HEK293 (cell line): ENCODE data around the gene GMPS.

ENCODE experiments used
- AEBP2 ChIP-seq: fragments of 450-650 bp; formaldehyde crosslinking; IDR thresholded peaks from 2 replicates; pipeline ENCODE4 v1.5.1; 2016; ENCODE audit warnings: missing biosample characterization, missing genetic modification characterization, borderline replicate concordance
- HIC1 ChIP-seq: fragments of 450-650 bp; formaldehyde crosslinking; IDR thresholded peaks from 2 replicates; pipeline ENCODE4 v1.5.1; 2016; ENCODE audit warnings: missing biosample characterization, missing genetic modification characterization
- HOXC10 ChIP-seq: sonication (generic); formaldehyde crosslinking; IDR thresholded peaks from 2 replicates; pipeline ENCODE4 v1.8.1; 2023; ENCODE audit warnings: mild to moderate bottlenecking, missing genetic modification reagents
- SCRT1 ChIP-seq: fragments of 450-650 bp; formaldehyde crosslinking; IDR thresholded peaks from 2 replicates; pipeline ENCODE4 v1.5.1; 2016; ENCODE audit warnings: missing biosample characterization, missing genetic modification characterization, borderline replicate concordance
- ZBTB21 ChIP-seq: fragments of 450-650 bp; formaldehyde crosslinking; IDR thresholded peaks from 2 replicates; pipeline ENCODE4 v1.5.1; 2017; ENCODE audit warnings: missing biosample characterization, missing genetic modification characterization
- ZFP69B ChIP-seq: fragments of 450-650 bp; formaldehyde crosslinking; IDR thresholded peaks from 2 replicates; pipeline ENCODE4 v1.5.1; 2016; ENCODE audit warnings: missing biosample characterization, missing genetic modification characterization
- ZNF121 ChIP-seq: fragments of 450-650 bp; formaldehyde crosslinking; IDR thresholded peaks from 2 replicates; pipeline ENCODE4 v1.5.1; 2016; ENCODE audit warnings: missing biosample characterization, missing genetic modification characterization
- ZNF266 ChIP-seq: fragments of 450-650 bp; formaldehyde crosslinking; IDR thresholded peaks from 2 replicates; pipeline ENCODE4 v1.5.1; 2016; ENCODE audit warnings: missing biosample characterization, missing genetic modification characterization, low read depth
- ZNF324 ChIP-seq: fragments of 450-650 bp; formaldehyde crosslinking; IDR thresholded peaks from 2 replicates; pipeline ENCODE4 v1.5.1; 2016; ENCODE audit warnings: missing biosample characterization, missing genetic modification characterization
- ZNF354C ChIP-seq: fragments of 450-650 bp; formaldehyde crosslinking; IDR thresholded peaks from 2 replicates; pipeline ENCODE4 v1.5.1; 2016; ENCODE audit warnings: missing biosample characterization, missing genetic modification characterization, low read depth, borderline replicate concordance
- ZNF423 ChIP-seq: fragments of 450-650 bp; formaldehyde crosslinking; IDR thresholded peaks from 2 replicates; pipeline ENCODE4 v1.5.1; 2016; ENCODE audit warnings: missing biosample characterization, missing genetic modification characterization
- ZNF473 ChIP-seq: fragments of 450-650 bp; formaldehyde crosslinking; IDR thresholded peaks from 2 replicates; pipeline ENCODE4 v1.5.1; 2017; ENCODE audit warnings: missing biosample characterization, missing genetic modification characterization
- ZNF501 ChIP-seq: fragments of 450-650 bp; formaldehyde crosslinking; IDR thresholded peaks from 2 replicates; pipeline ENCODE4 v1.5.1; 2016; ENCODE audit warnings: missing biosample characterization, missing genetic modification characterization
- ZNF544 ChIP-seq: fragments of 450-650 bp; formaldehyde crosslinking; IDR thresholded peaks from 2 replicates; pipeline ENCODE4 v1.5.0; 2017; ENCODE audit warnings: missing biosample characterization, missing genetic modification characterization
- ZNF623 ChIP-seq: fragments of 450-650 bp; formaldehyde crosslinking; IDR thresholded peaks from 2 replicates; pipeline ENCODE4 v1.5.1; 2016; ENCODE audit warnings: missing biosample characterization, missing genetic modification characterization
- ZNF624 ChIP-seq: fragments of 450-650 bp; formaldehyde crosslinking; IDR thresholded peaks from 2 replicates; pipeline ENCODE4 v1.5.1; 2017; ENCODE audit warnings: missing biosample characterization, missing genetic modification characterization
- ZNF660 ChIP-seq: fragments of 450-650 bp; IDR thresholded peaks from 2 replicates; pipeline ENCODE4 v1.5.1; 2018; ENCODE audit warnings: missing biosample characterization, mild to moderate bottlenecking, missing genetic modification characterization
- ZNF776 ChIP-seq: fragments of 450-650 bp; formaldehyde crosslinking; IDR thresholded peaks from 2 replicates; pipeline ENCODE4 v1.5.0; 2017; ENCODE audit warnings: missing biosample characterization, missing genetic modification characterization, borderline replicate concordance
- ZNF785 ChIP-seq: fragments of 450-650 bp; formaldehyde crosslinking; IDR thresholded peaks from 2 replicates; pipeline ENCODE4 v1.5.1; 2016; ENCODE audit warnings: missing biosample characterization, missing genetic modification characterization
- ZNF791 ChIP-seq: fragments of 450-650 bp; formaldehyde crosslinking; IDR thresholded peaks from 2 replicates; pipeline ENCODE4 v1.5.1; 2016; ENCODE audit warnings: missing biosample characterization, missing genetic modification characterization
- ZNF830 ChIP-seq: fragments of 450-650 bp; IDR thresholded peaks from 2 replicates; pipeline ENCODE4 v1.5.0; 2018; ENCODE audit warnings: missing biosample characterization, missing genetic modification characterization, low read depth, mild to moderate bottlenecking, moderate library complexity
- TF ChIP-seq, protein P1 (sequence below): fragments of 450-650 bp; formaldehyde crosslinking; IDR thresholded peaks from 2 replicates; pipeline ENCODE4 v1.5.1; 2017; ENCODE audit warnings: missing biosample characterization, missing genetic modification characterization
- TF ChIP-seq, protein P2 (sequence below): fragments of 450-650 bp; formaldehyde crosslinking; IDR thresholded peaks from 2 replicates; pipeline ENCODE4 v1.5.1; 2016; ENCODE audit warnings: missing biosample characterization, missing genetic modification characterization
- TF ChIP-seq, protein P3 (sequence below): sonication (generic); formaldehyde crosslinking; IDR thresholded peaks from 2 replicates; pipeline ENCODE4 v1.8.1; 2022; ENCODE audit warnings: mild to moderate bottlenecking, moderate library complexity, missing genetic modification reagents
- TF ChIP-seq, protein P4 (sequence below): fragments of 450-650 bp; formaldehyde crosslinking; IDR thresholded peaks from 2 replicates; pipeline ENCODE4 v1.5.1; 2016; ENCODE audit warnings: missing biosample characterization, missing genetic modification characterization
- TF ChIP-seq, protein P5 (sequence below): fragments of 450-650 bp; formaldehyde crosslinking; IDR thresholded peaks from 2 replicates; pipeline ENCODE4 v1.5.1; 2016; ENCODE audit warnings: missing biosample characterization, missing genetic modification characterization
- TF ChIP-seq, protein P6 (sequence below): fragments of 450-650 bp; formaldehyde crosslinking; IDR thresholded peaks from 2 replicates; pipeline ENCODE4 v1.5.1; 2017; ENCODE audit warnings: missing biosample characterization, missing genetic modification characterization

The GMPS gene

DNA sequence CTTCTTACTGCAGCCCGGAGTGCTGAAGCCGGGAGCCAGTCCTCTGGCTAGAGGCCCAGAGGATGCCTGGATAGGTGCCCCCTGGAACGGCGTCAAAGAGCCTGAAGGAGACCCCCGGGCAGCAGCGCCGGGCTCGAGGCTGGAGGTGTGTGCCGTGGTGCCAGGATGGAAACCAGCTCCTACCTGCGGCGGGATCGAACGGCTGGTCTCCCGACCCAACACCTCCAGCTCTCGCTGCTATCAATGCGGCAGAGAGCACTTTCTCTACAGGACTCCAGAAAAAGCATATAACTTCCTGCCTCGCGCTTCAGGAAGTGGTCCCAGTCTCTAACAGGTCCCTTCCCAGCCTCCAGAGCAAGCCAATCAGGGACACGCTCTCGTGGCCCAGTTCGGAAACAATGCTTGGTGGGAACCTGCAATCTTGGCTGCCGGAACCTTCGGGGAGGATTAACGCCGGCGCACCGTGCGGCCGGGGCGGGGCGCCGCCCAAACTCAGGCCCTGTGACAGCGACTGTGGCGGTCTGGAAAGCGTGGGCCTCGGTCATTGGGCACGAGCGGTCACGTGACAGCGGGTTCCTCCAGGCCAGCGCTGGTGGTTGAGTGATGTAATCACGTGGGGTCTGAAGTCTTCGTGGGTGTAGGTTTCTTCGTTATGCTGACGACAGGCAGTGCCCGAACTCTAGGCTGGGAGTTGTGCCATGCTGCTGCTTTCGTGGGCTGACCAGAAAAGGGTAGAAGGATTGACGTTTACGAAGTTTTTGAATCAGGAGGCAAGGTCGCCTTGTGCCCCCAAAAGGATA, 16.1 kb upstream of the GMPS start, which contains the start of gene SLC33A1 (continued):
- TF ChIP-seq, protein P1, sequence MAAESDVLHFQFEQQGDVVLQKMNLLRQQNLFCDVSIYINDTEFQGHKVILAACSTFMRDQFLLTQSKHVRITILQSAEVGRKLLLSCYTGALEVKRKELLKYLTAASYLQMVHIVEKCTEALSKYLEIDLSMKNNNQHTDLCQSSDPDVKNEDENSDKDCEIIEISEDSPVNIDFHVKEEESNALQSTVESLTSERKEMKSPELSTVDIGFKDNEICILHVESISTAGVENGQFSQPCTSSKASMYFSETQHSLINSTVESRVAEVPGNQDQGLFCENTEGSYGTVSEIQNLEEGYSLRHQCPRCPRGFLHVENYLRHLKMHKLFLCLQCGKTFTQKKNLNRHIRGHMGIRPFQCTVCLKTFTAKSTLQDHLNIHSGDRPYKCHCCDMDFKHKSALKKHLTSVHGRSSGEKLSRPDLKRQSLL (tag by site-specific recombination) = peak; percentile 44; the same call in 1 of the 2 replicates
- TF ChIP-seq ZBTB21 (tag by site-specific recombination) (peak; percentile 71), ZNF423 (no peak), ZNF121 (tag by site-specific recombination) (no peak), AEBP2 (tag by site-specific recombination) (no peak), ZNF791 (no peak), ZNF660 (tag by site-specific recombination) (peak; percentile 99), ZNF354C (tag by site-specific recombination) (no peak), SCRT1 (tag by site-specific recombination) (no peak), ZNF544 (tag by site-specific recombination) (no peak), HIC1 (tag by site-specific recombination) (peak; percentile 75), ZFP69B (tag by site-specific recombination) (peak; percentile 74), ZNF324 (tag by site-specific recombination) (peak; percentile 95), ZNF785 (tag by site-specific recombination) (no peak), HOXC10 (no peak), ZNF624 (no peak), ZNF830 (no peak), ZNF266 (tag by site-specific recombination) (no peak), ZNF473 (tag by site-specific recombination) (no peak), ZNF501 (tag by site-specific recombination) (peak; percentile 95), ZNF623 (no peak), ZNF776 (tag by site-specific recombination) (no peak)
- TF ChIP-seq, protein P2, sequence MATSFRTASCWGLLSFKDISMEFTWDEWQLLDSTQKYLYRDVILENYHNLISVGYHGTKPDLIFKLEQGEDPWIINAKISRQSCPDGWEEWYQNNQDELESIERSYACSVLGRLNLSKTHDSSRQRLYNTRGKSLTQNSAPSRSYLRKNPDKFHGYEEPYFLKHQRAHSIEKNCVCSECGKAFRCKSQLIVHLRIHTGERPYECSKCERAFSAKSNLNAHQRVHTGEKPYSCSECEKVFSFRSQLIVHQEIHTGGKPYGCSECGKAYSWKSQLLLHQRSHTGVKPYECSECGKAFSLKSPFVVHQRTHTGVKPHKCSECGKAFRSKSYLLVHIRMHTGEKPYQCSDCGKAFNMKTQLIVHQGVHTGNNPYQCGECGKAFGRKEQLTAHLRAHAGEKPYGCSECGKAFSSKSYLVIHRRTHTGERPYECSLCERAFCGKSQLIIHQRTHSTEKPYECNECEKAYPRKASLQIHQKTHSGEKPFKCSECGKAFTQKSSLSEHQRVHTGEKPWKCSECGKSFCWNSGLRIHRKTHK = no peak
- TF ChIP-seq, protein P3, sequence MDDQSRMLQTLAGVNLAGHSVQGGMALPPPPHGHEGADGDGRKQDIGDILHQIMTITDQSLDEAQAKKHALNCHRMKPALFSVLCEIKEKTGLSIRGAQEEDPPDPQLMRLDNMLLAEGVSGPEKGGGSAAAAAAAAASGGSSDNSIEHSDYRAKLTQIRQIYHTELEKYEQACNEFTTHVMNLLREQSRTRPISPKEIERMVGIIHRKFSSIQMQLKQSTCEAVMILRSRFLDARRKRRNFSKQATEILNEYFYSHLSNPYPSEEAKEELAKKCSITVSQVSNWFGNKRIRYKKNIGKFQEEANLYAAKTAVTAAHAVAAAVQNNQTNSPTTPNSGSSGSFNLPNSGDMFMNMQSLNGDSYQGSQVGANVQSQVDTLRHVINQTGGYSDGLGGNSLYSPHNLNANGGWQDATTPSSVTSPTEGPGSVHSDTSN (CRISPR knock-in tag) = no peak
- TF ChIP-seq, protein P4, sequence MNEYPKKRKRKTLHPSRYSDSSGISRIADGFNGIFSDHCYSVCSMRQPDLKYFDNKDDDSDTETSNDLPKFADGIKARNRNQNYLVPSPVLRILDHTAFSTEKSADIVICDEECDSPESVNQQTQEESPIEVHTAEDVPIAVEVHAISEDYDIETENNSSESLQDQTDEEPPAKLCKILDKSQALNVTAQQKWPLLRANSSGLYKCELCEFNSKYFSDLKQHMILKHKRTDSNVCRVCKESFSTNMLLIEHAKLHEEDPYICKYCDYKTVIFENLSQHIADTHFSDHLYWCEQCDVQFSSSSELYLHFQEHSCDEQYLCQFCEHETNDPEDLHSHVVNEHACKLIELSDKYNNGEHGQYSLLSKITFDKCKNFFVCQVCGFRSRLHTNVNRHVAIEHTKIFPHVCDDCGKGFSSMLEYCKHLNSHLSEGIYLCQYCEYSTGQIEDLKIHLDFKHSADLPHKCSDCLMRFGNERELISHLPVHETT (tag by site-specific recombination) = peak; percentile 92; the same call in 1 of the 2 replicates
- TF ChIP-seq, protein P5, sequence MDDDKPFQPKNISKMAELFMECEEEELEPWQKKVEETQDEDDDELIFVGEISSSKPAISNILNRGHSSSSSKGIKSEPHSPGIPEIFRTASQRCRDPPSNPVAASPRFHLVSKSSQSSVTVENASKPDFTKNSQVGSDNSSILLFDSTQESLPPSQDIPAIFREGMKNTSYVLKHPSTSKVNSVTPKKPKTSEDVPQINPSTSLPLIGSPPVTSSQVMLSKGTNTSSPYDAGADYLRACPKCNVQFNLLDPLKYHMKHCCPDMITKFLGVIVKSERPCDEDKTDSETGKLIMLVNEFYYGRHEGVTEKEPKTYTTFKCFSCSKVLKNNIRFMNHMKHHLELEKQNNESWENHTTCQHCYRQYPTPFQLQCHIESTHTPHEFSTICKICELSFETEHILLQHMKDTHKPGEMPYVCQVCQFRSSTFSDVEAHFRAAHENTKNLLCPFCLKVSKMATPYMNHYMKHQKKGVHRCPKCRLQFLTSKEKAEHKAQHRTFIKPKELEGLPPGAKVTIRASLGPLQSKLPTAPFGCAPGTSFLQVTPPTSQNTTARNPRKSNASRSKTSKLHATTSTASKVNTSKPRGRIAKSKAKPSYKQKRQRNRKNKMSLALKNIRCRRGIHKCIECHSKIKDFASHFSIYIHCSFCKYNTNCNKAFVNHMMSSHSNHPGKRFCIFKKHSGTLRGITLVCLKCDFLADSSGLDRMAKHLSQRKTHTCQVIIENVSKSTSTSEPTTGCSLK (tag by site-specific recombination) = no peak
- TF ChIP-seq, protein P6, sequence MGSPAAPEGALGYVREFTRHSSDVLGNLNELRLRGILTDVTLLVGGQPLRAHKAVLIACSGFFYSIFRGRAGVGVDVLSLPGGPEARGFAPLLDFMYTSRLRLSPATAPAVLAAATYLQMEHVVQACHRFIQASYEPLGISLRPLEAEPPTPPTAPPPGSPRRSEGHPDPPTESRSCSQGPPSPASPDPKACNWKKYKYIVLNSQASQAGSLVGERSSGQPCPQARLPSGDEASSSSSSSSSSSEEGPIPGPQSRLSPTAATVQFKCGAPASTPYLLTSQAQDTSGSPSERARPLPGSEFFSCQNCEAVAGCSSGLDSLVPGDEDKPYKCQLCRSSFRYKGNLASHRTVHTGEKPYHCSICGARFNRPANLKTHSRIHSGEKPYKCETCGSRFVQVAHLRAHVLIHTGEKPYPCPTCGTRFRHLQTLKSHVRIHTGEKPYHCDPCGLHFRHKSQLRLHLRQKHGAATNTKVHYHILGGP (tag by site-specific recombination) = no peak
